Loucy (cell line): ENCODE measurements around the gene ZNRF1.

Source experiments
- H2AFZ ChIP-seq: fragments of 200-600 bp; sonication (generic); 2 replicates; pipeline ENCODE4 v1.6.0; 2016; ENCODE audit warnings: antibody characterized with exemption, mild to moderate bottlenecking, low read length, moderate library complexity
- H3F3A ChIP-seq: fragments of 200-600 bp; 2 replicates; pipeline ENCODE4 v1.6.0; 2016; ENCODE audit warnings: antibody characterized with exemption, low read depth, mild to moderate bottlenecking
- H3K27me3 ChIP-seq: fragments of 200-600 bp; sonication (generic); 2 replicates; pipeline ENCODE4 v1.6.1; 2014; ENCODE audit warnings: low read length, mild to moderate bottlenecking; ENCODE audit not compliant: insufficient read depth, poor library complexity, severe bottlenecking
- H3K36me3 ChIP-seq: fragments of 200-600 bp; sonication (generic); 2 replicates; pipeline ENCODE4 v1.6.1; 2016; ENCODE audit warnings: low read length; ENCODE audit not compliant: insufficient read depth
- H3K4me1 ChIP-seq: fragments of 200-600 bp; sonication (generic); 2 replicates; pipeline ENCODE4 v1.5.1; 2014; ENCODE audit warnings: low read length, mild to moderate bottlenecking; ENCODE audit not compliant: insufficient read depth, poor library complexity, severe bottlenecking
- H3K4me2 ChIP-seq: fragments of 200-600 bp; sonication (generic); 2 replicates; pipeline ENCODE4 v1.6.0; 2014; ENCODE audit warnings: antibody characterized with exemption, low read length, low read depth, mild to moderate bottlenecking; ENCODE audit not compliant: poor library complexity, severe bottlenecking
- H3K4me3 ChIP-seq: fragments of 200-600 bp; sonication (generic); 2 replicates; pipeline ENCODE4 v1.5.1; 2014; ENCODE audit warnings: low read length, mild to moderate bottlenecking, mixed read lengths; ENCODE audit not compliant: poor library complexity, severe bottlenecking
- H3K79me2 ChIP-seq: fragments of 200-600 bp; sonication (generic); 2 replicates; pipeline ENCODE4 v1.6.1; 2014; ENCODE audit warnings: low read length; ENCODE audit not compliant: insufficient read depth
- H3K9ac ChIP-seq: fragments of 200-600 bp; sonication (generic); 2 replicates; pipeline ENCODE4 v1.6.0; 2014; ENCODE audit warnings: mild to moderate bottlenecking, low read depth, low read length, moderate library complexity; ENCODE audit not compliant: poor library complexity, severe bottlenecking
- H3K9me2 ChIP-seq: fragments of 200-600 bp; sonication (generic); replicated peaks from 2 replicates; pipeline ENCODE4 v1.6.1; 2016; ENCODE audit warnings: low read depth, low read length, mixed read lengths
- H3K9me3 ChIP-seq: fragments of 200-600 bp; sonication (generic); 2 replicates; pipeline ENCODE4 v1.6.1; 2014; ENCODE audit warnings: mild to moderate bottlenecking, antibody characterized with exemption, low read length, low read depth; ENCODE audit not compliant: insufficient read depth
- H4K20me1 ChIP-seq: fragments of 200-600 bp; sonication (generic); 2 replicates; pipeline ENCODE4 v1.6.0; 2014; ENCODE audit warnings: antibody characterized with exemption, low read length, mild to moderate bottlenecking; ENCODE audit not compliant: insufficient read depth, poor library complexity, severe bottlenecking
- EZH2phosphoT487 ChIP-seq: fragments of 200-600 bp; IDR thresholded peaks from 2 replicates; pipeline ENCODE4 v1.6.1; 2018; ENCODE audit warnings: antibody characterized with exemption, mild to moderate bottlenecking, moderate library complexity, borderline replicate concordance
- TF ChIP-seq, protein P1 (sequence below): fragments of 200-600 bp; sonication (generic); conservative IDR thresholded peaks from 2 replicates; pipeline ENCODE4 v1.5.1; 2014; ENCODE audit warnings: mild to moderate bottlenecking, antibody characterized with exemption, low read length

The ZNRF1 gene

DNA sequence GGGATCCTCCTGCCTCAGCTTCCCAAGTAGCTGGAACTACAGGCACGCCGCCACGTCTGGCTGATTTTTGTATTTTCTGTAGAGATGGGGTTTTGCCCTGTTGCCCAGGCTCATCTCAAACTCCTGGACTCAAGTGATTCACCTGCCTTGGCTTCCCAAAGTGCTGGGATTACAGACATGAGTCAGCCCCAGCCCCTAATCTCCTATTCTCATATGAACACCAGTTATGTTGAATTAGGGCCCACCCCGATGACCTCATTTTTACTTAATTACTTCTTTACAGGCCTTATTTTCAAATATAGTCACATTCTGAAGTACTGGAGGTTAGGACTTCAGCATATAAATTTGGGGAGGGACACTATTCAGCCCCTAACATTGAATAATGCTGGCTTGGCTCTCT, 49.2 kb downstream of the ZNRF1 start:
- Histone ChIP-seq H3K4me3 (peak overlapping the region; percentile 18), H3K79me2 (peaks cover 94% of the 10 kb centered on the region), H3K4me2 (peak overlapping the region; percentile 41), H3K9ac (peak overlapping the region; percentile 8), H3K4me1 (peaks cover 60% of the 10 kb centered on the region), H4K20me1 (peaks cover 72% of the 10 kb centered on the region), H3F3A (peaks cover 20% of the 10 kb centered on the region), H3K9me2 (no peaks in the 10 kb centered on the region), H2AFZ (no peak overlapping the region), H3K27me3 (no peaks in the 10 kb centered on the region), H3K36me3 (peaks cover 26% of the 10 kb centered on the region; the same call in 1 of the 2 replicates), H3K9me3 (no peaks in the 10 kb centered on the region)
- TF ChIP-seq, protein P1, sequence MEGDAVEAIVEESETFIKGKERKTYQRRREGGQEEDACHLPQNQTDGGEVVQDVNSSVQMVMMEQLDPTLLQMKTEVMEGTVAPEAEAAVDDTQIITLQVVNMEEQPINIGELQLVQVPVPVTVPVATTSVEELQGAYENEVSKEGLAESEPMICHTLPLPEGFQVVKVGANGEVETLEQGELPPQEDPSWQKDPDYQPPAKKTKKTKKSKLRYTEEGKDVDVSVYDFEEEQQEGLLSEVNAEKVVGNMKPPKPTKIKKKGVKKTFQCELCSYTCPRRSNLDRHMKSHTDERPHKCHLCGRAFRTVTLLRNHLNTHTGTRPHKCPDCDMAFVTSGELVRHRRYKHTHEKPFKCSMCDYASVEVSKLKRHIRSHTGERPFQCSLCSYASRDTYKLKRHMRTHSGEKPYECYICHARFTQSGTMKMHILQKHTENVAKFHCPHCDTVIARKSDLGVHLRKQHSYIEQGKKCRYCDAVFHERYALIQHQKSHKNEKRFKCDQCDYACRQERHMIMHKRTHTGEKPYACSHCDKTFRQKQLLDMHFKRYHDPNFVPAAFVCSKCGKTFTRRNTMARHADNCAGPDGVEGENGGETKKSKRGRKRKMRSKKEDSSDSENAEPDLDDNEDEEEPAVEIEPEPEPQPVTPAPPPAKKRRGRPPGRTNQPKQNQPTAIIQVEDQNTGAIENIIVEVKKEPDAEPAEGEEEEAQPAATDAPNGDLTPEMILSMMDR: no peak
- no peak for TF ChIP-seq EZH2phosphoT487

DNA sequence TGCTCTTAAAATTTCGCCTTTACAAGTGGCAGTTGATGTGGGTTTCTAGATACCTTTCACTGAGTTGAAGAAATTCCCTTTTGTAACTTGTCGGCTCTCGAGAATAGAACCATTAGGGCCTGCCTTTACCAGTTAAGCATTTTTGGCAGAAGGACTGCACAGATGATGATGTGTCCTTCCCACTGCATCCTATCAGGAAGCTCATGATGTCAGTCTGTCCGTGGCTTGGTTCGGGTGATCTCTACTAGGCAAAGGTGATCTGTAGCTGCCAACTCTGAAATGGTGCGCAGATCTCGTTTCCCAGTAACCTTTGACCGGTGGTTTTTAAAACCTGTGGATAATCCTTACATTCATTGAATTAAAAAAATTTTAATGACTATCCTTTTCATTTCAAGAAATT, 49.7 kb downstream of the ZNRF1 start:
- TF ChIP-seq, protein P1: no peak
- no peak for TF ChIP-seq EZH2phosphoT487
- Histone ChIP-seq H3F3A (peaks cover 17% of the 10 kb centered on the region), H2AFZ (no peak overlapping the region), H3K9me3 (no peaks in the 10 kb centered on the region), H3K4me1 (peaks cover 61% of the 10 kb centered on the region), H3K4me2 (peak overlapping the region; percentile 41), H4K20me1 (peaks cover 75% of the 10 kb centered on the region), H3K27me3 (no peaks in the 10 kb centered on the region), H3K9ac (peak overlapping the region; percentile 8), H3K4me3 (no peak overlapping the region), H3K9me2 (no peaks in the 10 kb centered on the region), H3K79me2 (peaks cover 99% of the 10 kb centered on the region), H3K36me3 (peaks cover 26% of the 10 kb centered on the region; the same call in 1 of the 2 replicates)

DNA sequence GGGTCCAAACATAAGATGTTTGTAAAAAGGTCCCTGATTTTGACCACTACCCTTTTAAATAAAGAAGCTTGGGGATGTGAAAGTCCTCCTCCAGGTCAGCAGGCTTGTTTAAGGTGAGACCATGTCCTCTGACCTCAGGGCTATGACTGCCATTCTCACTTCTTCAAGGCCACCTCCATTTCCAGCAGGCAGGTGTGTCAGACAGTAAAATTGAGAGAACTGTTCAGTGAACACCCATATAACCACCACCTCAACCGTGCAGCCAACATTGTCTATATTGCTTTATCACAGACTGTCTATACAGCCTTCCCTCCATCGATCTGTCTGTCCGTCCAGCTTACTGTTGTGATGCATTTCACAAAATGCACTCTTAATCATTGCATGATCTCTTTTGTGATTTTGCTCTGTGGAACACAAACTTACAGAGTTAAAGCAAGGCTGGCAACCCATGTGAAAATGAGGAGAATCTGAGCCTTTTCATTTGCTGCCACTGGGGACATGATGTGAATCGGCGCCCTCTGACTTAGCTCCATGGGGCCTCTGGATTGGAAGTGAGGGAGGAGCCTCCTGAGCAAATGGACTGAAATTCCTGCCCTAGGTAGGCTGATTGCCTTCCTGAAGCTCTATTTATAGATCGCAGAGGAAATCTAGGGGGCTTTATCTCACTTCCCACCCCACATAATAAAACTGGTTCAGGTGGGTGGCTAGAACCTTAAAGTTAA, 53.8 kb downstream of the ZNRF1 start:
- H3K79me2 ChIP-seq: peaks cover 100% of the 10 kb centered on the region
- no peaks in the 10 kb centered on the region for H3K9me2 ChIP-seq
- TF ChIP-seq, protein P1: peak; percentile 28; the same call in 1 of the 2 replicates
- TF ChIP-seq EZH2phosphoT487: no peak
- no peaks in the 10 kb centered on the region for H3K9me3 ChIP-seq
- H3K4me2 ChIP-seq: peak overlapping the region; percentile 29
- no peak overlapping the region for H3K4me3 ChIP-seq
- peaks cover 90% of the 10 kb centered on the region for H4K20me1 ChIP-seq
- H3K4me1 ChIP-seq: peaks cover 53% of the 10 kb centered on the region
- H3F3A ChIP-seq: no peaks in the 10 kb centered on the region
- H3K27me3 ChIP-seq: no peaks in the 10 kb centered on the region
- H3K36me3 ChIP-seq: peaks cover 59% of the 10 kb centered on the region; the same call in 1 of the 2 replicates
- H2AFZ ChIP-seq: no peak overlapping the region
- H3K9ac ChIP-seq: no peak overlapping the region
